ENCODE measurements around the gene CLEC1A. TPM values are rescaled to one million over a fixed set of nuclear protein-coding genes. Genes with fewer than 3 reads are reported as not detected.

The CLEC1A gene
- total RNA-seq, 4 donors from 2014 or later = 2.1 TPM; not detected in 3

DNA sequence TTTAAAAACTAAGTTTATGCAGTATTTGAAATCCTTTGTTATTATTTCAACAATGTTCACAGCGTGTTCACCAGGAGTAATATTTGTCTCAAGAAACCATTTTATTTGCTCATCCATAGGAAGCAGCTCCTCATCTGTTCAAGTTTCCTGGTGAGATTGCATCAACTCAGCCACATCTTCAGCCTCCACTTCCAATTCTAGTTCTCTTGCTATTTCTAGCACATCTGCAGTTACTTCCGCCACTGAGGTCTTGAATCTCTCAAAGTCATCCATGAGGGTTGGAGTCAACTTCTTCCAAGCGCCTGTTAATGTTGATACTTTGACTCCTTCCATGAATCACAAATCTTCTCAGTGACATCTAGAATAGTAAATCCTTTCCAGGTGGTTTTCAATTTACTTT is 50.3 kb downstream of the CLEC1A start:
- Histone ChIP-seq H3K27ac (no peak overlapping the region), H3K36me3 (no peaks in the 10 kb centered on the region), H3K4me1 (no peaks in the 10 kb centered on the region), H3K9me3 (no peaks in the 10 kb centered on the region), H3K27me3 (no peaks in the 10 kb centered on the region), H3K4me3 (no peak overlapping the region)
- no peak for TF ChIP-seq POLR2A (IDR thresholded peaks at IDR 0.05)
- no peak for TF ChIP-seq CTCF (IDR thresholded peaks at IDR 0.05)
- DNase-seq = no peak

DNA sequence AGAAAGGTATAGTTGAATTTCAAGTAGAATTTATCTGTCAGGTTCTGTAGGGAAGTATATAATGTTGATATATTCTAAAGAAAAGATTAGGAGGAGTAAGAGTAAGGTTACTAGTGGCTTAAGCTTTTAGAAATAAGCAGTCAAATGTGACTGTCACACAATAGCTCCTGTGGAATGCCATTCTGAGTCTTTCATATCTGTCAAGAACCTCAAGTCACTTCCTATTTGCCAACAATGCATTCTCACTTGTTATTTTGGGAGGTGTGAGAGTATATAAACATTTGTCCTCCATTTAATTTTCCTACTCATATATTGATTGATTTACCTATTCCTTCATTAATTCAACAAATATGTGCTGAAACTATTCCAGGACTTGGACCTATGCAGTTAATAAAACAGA is 56.6 kb downstream of the CLEC1A start:
- no peaks in the 10 kb centered on the region for H3K36me3 ChIP-seq
- no peak for DNase-seq
- H3K27ac ChIP-seq = no peak overlapping the region
- no peaks in the 10 kb centered on the region for H3K9me3 ChIP-seq
- H3K4me1 ChIP-seq = no peaks in the 10 kb centered on the region
- no peak overlapping the region for H3K4me3 ChIP-seq
- TF ChIP-seq POLR2A (IDR thresholded peaks at IDR 0.05) = no peak
- TF ChIP-seq CTCF (IDR thresholded peaks at IDR 0.05) = no peak
- H3K27me3 ChIP-seq = no peaks in the 10 kb centered on the region

GRCh38 chr12:10033783-10034545 is 64.8 kb downstream of the CLEC1A start:
- no peak for DNase-seq
- Histone ChIP-seq H3K9me3 (no peaks in the 10 kb centered on the region), H3K4me1 (no peaks in the 10 kb centered on the region), H3K36me3 (no peaks in the 10 kb centered on the region), H3K27me3 (no peaks in the 10 kb centered on the region), H3K27ac (no peak overlapping the region), H3K4me3 (no peak overlapping the region)
- TF ChIP-seq POLR2A (IDR thresholded peaks at IDR 0.05) (no peak), CTCF (IDR thresholded peaks at IDR 0.05) (peak in 5 of 6 experiments; percentile 17 to 27 (median 25))

DNA sequence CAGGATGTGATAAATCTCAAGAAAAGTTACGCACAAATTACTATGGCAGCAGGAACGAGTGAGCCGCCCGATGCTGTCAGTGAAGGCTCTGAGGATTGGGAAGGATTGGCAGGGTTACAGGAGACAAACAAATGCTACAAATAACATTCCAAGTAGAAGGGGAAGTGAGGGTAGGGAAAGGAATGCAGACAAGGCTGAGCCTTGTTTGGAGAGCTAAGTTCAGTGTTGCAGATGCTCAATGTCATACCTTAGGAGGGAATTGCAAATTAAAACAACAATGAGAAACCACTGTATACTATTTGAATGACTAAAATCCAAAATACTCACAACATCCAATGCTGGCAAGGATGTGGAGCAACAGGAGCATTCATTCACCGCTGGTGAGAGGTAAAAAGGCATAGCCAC is 67.0 kb downstream of the CLEC1A start:
- no peaks in the 10 kb centered on the region for H3K36me3 ChIP-seq
- H3K4me3 ChIP-seq = no peak overlapping the region
- no peaks in the 10 kb centered on the region for H3K4me1 ChIP-seq
- no peak for DNase-seq
- H3K27ac ChIP-seq = no peak overlapping the region
- no peaks in the 10 kb centered on the region for H3K9me3 ChIP-seq
- H3K27me3 ChIP-seq = no peaks in the 10 kb centered on the region
- TF ChIP-seq CTCF (IDR thresholded peaks at IDR 0.05) = no peak
- TF ChIP-seq POLR2A (IDR thresholded peaks at IDR 0.05) = no peak

GRCh38 chr12:10031321-10031720 is 67.5 kb downstream of the CLEC1A start:
- H3K27me3 ChIP-seq = no peaks in the 10 kb centered on the region
- TF ChIP-seq CTCF (IDR thresholded peaks at IDR 0.05) (no peak), POLR2A (IDR thresholded peaks at IDR 0.05) (no peak)
- no peak overlapping the region for H3K4me3 ChIP-seq
- DNase-seq = no peak
- H3K4me1 ChIP-seq = no peaks in the 10 kb centered on the region
- H3K27ac ChIP-seq = no peak overlapping the region
- H3K9me3 ChIP-seq = no peaks in the 10 kb centered on the region
- H3K36me3 ChIP-seq = no peaks in the 10 kb centered on the region
